BE2C (cell line): ENCODE results near the gene KCNA2.

Experiments used
- DNase-seq: peaks from one replicate; pipeline ENCODE4 v3.0.0-alpha.2; 2020
- H3K27me3 ChIP-seq: fragments of 250-450 bp; sonication (Bioruptor Pico); 2 replicates; pipeline ENCODE4 v1.5.1; 2020; ENCODE audit warnings: mild to moderate bottlenecking
- H3K36me3 ChIP-seq: fragments of 250-450 bp; sonication (Bioruptor Pico); 2 replicates; pipeline ENCODE4 v1.5.1; 2020; ENCODE audit warnings: mild to moderate bottlenecking
- H3K4me1 ChIP-seq: fragments of 250-450 bp; sonication (Bioruptor Pico); 2 replicates; pipeline ENCODE4 v1.5.1; 2020
- H3K4me3 ChIP-seq: 2 replicates; pipeline ENCODE4 v1.5.1; 2011; ENCODE audit warnings: low read depth, low read length
- H3K9me3 ChIP-seq: fragments of 250-450 bp; sonication (Bioruptor Pico); 2 replicates; pipeline ENCODE4 v1.5.1; 2020
- TF ChIP-seq, protein P1 (sequence below): IDR thresholded peaks from 2 replicates; pipeline ENCODE4 v1.5.1; 2012; ENCODE audit warnings: mild to moderate bottlenecking, low read depth, low read length

Gene KCNA2

DNA sequence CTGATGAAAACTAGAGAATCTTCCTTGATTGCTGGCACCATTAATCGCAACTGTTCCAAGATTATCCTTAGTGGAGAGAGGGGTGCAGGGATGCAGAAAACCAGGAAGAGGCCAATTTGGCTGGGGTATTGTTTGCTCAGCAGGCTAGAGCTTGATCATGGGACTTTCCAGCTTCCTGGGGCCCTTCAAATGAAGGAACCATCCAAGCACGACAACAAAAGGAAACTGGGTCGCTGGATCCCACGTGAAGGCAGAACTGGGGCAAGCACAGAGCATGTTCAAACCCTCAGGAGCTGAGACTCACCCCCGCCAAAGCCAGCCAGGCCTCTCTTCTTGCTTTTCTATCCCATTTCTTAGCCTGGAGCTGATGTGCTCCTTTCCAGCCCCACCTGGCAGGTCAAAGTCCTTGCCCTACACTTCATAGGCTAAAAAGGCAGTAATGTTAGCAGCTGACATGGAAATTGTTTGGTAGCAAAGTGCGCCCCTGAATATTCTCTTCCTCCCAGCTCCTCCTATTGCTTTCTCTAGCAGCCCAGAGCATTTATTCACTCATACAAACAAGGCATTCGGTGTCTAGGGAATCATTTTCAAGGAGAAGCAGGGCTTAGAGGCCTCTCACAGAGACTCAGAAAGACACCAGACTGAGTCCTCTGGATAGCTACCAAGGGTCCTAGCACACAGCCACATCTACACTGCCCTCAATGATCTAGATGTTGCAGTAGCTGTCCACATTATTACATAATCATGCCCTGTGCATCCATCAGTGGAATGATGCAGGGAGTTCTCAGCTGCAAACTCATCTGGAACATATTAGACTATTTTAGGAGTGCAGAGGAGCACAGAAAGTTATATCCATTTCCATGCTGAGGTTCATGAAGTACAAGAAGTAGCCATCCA, 11.5 kb downstream of the KCNA2 start:
- DNase-seq = no peak
- Histone ChIP-seq H3K36me3 (no peaks in the 10 kb centered on the region), H3K4me3 (no peak overlapping the region), H3K27me3 (peaks cover 15% of the 10 kb centered on the region), H3K4me1 (no peaks in the 10 kb centered on the region), H3K9me3 (no peaks in the 10 kb centered on the region)
- TF ChIP-seq, protein P1, sequence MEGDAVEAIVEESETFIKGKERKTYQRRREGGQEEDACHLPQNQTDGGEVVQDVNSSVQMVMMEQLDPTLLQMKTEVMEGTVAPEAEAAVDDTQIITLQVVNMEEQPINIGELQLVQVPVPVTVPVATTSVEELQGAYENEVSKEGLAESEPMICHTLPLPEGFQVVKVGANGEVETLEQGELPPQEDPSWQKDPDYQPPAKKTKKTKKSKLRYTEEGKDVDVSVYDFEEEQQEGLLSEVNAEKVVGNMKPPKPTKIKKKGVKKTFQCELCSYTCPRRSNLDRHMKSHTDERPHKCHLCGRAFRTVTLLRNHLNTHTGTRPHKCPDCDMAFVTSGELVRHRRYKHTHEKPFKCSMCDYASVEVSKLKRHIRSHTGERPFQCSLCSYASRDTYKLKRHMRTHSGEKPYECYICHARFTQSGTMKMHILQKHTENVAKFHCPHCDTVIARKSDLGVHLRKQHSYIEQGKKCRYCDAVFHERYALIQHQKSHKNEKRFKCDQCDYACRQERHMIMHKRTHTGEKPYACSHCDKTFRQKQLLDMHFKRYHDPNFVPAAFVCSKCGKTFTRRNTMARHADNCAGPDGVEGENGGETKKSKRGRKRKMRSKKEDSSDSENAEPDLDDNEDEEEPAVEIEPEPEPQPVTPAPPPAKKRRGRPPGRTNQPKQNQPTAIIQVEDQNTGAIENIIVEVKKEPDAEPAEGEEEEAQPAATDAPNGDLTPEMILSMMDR = no peak

DNA sequence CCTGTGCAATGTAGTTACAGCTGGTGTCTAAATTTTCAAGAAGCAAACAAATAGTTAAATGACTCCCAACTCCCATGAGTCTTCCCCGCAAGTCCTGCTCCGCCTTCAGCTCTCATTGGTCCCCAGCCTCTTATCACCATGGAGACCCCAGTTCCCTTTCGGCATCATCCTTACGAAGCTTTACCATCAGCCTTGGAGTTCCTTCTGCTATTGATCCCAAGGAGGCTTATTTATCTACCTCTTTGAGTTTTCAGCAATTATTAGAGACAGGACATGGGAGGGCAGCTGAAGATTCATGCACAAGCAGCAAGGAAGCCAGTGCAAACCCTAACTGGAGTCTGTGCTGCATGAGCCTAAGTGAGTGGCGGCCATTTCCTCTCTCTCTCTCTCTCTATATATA, 12.3 kb downstream of the KCNA2 start:
- Histone ChIP-seq H3K9me3 (no peaks in the 10 kb centered on the region), H3K36me3 (no peaks in the 10 kb centered on the region), H3K27me3 (peaks cover 13% of the 10 kb centered on the region), H3K4me3 (no peak overlapping the region), H3K4me1 (no peaks in the 10 kb centered on the region)
- TF ChIP-seq, protein P1 = no peak
- DNase-seq = no peak

DNA sequence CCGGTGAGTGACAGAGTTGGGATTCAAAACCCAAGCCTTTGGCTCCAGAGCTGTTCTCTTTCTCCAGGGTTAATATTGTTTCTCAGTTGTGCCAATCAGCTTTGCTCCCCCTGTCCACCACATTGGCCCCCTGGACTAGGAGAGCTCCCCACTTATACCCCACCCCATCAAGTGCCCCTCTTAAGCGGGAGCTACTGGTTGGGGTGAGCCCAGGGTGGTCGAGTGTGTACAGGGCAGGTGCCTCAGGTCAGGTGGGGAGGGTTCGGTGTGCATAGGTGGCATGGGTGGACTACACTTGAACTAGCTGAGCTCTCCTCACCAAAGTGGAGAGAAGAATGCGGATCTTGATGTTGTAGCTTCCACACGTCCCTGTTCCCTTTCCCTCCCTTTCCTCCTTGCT, 14.2 kb downstream of the KCNA2 start:
- no peak for DNase-seq
- peaks cover 7% of the 10 kb centered on the region for H3K27me3 ChIP-seq
- TF ChIP-seq, protein P1 = no peak
- no peak overlapping the region for H3K4me3 ChIP-seq
- H3K36me3 ChIP-seq = no peaks in the 10 kb centered on the region
- H3K9me3 ChIP-seq = no peaks in the 10 kb centered on the region
- no peaks in the 10 kb centered on the region for H3K4me1 ChIP-seq

DNA sequence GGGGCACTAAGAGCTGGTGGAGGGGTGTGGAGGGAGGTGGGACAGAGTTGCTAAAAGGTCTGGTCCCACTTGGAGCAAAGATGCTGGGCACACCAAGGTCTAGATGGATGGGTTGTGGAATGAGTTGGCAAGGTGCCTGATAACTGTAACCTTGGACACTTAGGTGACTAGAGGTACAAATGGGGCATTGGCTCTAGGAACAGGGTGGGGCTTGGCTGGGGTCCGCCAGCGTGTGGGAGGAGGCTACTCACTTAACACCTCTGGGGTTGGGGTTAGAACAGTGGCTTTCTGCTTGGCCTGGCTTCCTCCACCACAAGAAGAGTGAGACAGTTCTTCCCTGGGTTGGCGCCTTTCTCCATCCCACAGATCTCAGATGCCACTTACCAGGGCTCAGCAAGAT, 17.2 kb downstream of the KCNA2 start:
- Histone ChIP-seq H3K4me3 (no peak overlapping the region), H3K36me3 (no peaks in the 10 kb centered on the region), H3K27me3 (peaks cover 8% of the 10 kb centered on the region), H3K9me3 (no peaks in the 10 kb centered on the region), H3K4me1 (no peaks in the 10 kb centered on the region)
- TF ChIP-seq, protein P1 = no peak
- DNase-seq = no peak

DNA sequence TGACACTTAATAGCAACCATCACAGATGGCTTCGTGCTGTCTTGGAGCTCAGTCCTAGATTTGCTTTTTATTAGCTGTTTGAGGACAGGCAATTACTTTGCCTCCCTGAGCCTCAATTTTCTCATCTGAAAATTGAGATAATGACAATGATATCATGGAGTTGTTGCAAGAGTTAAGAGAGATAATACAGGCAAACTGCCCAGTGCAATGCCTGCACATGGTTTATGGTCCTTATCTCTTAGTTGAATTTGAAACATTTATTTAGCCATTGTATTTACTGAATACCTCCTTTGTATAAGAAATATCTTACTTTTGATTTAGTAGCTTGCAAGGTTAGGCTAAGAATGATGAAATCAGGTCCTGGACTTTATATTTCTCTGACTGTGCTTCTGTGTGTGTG, 17.7 kb downstream of the KCNA2 start:
- H3K36me3 ChIP-seq = no peaks in the 10 kb centered on the region
- DNase-seq = no peak
- H3K27me3 ChIP-seq = peaks cover 8% of the 10 kb centered on the region
- TF ChIP-seq, protein P1 = no peak
- no peaks in the 10 kb centered on the region for H3K4me1 ChIP-seq
- no peak overlapping the region for H3K4me3 ChIP-seq
- H3K9me3 ChIP-seq = no peaks in the 10 kb centered on the region

DNA sequence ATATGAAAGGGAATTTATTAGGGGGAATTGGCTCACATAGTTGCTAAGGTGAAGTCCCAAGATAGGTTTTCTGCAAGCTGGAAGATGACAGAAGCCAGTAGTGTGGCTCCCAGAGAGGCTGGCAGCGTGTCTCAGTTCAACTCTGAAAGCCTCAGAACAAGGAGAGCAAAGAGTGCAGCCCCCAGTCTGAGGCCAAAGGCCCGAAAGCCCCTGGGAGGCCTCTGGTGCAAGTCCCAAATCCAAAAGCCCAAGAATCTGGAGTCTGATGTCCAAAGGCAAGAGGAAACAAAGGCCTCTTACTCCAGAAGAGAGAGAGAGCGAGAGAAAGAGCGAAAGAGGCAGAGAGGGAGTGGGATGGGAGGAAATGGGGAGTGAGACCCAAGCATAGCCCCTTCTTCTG, 18.3 kb downstream of the KCNA2 start:
- no peaks in the 10 kb centered on the region for H3K4me1 ChIP-seq
- no peak overlapping the region for H3K4me3 ChIP-seq
- no peaks in the 10 kb centered on the region for H3K9me3 ChIP-seq
- no peak for DNase-seq
- H3K27me3 ChIP-seq = peaks cover 8% of the 10 kb centered on the region
- TF ChIP-seq, protein P1 = no peak
- H3K36me3 ChIP-seq = no peaks in the 10 kb centered on the region
